GM12872 (cell line): ENCODE measurements around the gene SHISA8.

ENCODE experiments used
- CTCF ChIP-seq: IDR thresholded peaks from 3 replicates; pipeline ENCODE4 v1.5.1; 2011; ENCODE audit warnings: low read depth, mild to moderate bottlenecking, low read length, moderate library complexity; ENCODE audit not compliant: insufficient read depth

Gene SHISA8

GRCh38 chr22:41915786-41916493 lies 1.1 kb upstream of the SHISA8 start:
- TF ChIP-seq CTCF = no peak

GRCh38 chr22:41914611-41915034 lies 251 bp downstream of the SHISA8 start:
- no peak for TF ChIP-seq CTCF

GRCh38 chr22:41913842-41914534 lies 886 bp downstream of the SHISA8 start:
- no peak for TF ChIP-seq CTCF

- no peak for TF ChIP-seq CTCF
These were observed 1.7 kb downstream of the SHISA8 start for GRCh38 chr22:41913040-41913719.

DNA sequence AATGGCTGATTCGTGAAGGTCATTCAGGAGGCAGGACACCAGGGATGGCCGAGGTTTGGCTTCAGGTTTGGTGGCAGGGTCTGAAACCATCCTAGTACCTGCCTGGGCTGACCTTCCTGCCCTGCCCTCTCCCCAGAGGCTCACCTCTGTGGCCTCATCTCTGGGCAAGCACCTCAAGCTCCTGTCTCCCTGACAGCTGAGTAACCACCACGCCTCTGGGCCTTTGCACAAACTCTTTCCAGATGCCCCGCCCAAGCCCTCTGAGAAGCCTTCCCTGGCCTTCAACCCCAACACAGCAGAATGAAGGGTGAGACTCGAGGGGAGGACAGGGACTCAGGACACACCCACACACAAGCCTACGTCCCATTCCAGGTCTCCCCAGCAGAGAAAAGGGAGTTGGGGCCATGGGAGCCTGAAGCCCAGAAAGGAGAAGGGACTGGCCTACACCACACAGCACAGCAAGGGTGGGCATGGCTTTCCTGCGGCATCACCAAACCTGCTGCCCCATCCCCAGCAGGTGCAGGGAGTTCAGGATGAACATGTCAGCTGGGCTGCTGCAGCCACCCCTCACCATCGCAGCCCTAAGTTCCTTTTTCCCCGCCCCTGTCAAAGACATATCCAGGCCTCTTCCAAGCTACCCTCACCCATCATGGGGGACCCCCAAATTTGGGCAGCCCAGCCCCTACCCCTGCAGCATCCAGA lies 2.4 kb downstream of the SHISA8 start:
- TF ChIP-seq CTCF = no peak

DNA sequence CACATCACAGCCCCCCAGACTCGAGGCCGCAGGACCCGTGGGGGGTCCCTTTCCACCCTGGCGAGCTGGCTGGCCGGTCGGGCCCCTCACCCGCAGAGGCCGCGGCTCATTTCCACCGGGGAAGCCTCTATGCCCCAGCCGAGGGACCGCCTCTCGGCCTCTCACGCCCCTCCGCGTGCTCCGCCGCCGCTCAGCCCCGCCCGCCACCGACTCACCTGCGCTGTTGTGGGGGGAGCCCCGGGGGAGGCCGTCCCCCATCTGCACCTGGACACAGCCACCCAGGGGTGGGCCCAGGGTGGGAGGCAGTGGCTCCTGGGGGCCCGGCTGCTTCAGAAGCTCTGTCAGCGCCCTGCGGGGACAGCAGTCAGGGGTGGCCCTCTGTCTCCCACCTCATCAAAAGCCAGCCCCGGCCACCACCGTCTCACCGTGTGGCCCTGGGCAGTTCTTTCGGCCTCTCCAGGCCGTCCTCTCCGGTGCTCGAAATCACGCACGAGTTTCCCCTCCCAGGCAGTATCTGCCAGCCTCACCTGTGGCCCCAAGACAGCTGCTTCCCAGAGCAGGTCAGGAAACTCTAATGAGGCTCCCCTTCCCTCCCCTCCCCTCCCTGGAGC lies 3.8 kb downstream of the SHISA8 start:
- TF ChIP-seq CTCF = no peak
